Measurements from ENCODE around the gene TIAM2.

Gene TIAM2

DNA sequence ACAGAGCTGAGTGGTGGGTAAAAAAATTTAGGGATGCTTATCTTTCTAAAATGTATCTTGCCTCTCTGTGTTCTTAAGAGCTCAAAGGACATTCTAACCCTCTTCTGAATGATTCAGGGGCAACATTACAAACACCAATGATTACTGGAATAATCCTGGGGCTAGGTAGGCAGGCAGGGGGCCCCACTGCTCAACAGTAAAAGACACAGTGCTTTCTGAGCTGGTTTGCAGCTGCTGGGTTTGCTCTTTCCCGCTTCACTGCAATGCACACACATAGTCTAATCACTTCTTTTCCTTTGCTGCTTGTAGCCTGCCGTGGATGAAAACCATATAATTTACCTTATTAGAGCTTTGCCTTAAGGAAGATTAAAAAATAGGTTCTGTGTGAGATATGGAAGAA, 292.6 kb downstream of the TIAM2 start:
- Mint-ChIP-seq H3K9me3 (no peaks in the 10 kb centered on the region), H3K27ac (no peak overlapping the region), H3K36me3 (ENCODE audit: low read depth) (peaks cover 43% of the 10 kb centered on the region), H3K4me1 (peaks cover 4% of the 10 kb centered on the region), H3K4me3 (no peak overlapping the region), H3K27me3 (ENCODE audit: low read depth) (no peaks in the 10 kb centered on the region)
- TF ChIP-seq, protein P1, sequence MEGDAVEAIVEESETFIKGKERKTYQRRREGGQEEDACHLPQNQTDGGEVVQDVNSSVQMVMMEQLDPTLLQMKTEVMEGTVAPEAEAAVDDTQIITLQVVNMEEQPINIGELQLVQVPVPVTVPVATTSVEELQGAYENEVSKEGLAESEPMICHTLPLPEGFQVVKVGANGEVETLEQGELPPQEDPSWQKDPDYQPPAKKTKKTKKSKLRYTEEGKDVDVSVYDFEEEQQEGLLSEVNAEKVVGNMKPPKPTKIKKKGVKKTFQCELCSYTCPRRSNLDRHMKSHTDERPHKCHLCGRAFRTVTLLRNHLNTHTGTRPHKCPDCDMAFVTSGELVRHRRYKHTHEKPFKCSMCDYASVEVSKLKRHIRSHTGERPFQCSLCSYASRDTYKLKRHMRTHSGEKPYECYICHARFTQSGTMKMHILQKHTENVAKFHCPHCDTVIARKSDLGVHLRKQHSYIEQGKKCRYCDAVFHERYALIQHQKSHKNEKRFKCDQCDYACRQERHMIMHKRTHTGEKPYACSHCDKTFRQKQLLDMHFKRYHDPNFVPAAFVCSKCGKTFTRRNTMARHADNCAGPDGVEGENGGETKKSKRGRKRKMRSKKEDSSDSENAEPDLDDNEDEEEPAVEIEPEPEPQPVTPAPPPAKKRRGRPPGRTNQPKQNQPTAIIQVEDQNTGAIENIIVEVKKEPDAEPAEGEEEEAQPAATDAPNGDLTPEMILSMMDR (IDR thresholded peaks at IDR 0.05; ENCODE audit: unreplicated experiment in 3 of 3): no peak

DNA sequence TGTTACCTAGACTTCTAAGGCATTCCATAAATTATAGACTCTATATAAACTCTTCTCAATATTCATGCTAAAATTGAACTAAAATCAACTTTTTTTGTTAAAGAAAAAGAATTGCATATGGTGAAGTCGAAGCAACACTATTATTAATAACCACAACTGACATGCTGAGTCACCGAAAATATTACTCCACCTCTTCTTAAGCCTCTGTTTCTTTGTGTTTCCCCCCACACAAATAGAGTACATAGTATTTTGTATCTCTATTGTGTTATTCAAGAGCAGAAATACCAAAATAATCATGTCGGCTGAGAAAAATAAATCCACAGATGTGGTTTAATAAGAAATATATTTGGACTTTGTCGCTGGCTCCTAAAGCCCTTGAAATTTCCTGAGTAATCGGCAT, 295.4 kb downstream of the TIAM2 start:
- TF ChIP-seq, protein P1 (IDR thresholded peaks at IDR 0.05; ENCODE audit: unreplicated experiment in 3 of 3): no peak
- peaks cover 4% of the 10 kb centered on the region for H3K4me1 Mint-ChIP-seq
- no peak overlapping the region for H3K27ac Mint-ChIP-seq
- H3K36me3 Mint-ChIP-seq (ENCODE audit: low read depth): peaks cover 49% of the 10 kb centered on the region
- H3K4me3 Mint-ChIP-seq: no peak overlapping the region
- no peaks in the 10 kb centered on the region for H3K27me3 Mint-ChIP-seq (ENCODE audit: low read depth)
- H3K9me3 Mint-ChIP-seq: no peaks in the 10 kb centered on the region

DNA sequence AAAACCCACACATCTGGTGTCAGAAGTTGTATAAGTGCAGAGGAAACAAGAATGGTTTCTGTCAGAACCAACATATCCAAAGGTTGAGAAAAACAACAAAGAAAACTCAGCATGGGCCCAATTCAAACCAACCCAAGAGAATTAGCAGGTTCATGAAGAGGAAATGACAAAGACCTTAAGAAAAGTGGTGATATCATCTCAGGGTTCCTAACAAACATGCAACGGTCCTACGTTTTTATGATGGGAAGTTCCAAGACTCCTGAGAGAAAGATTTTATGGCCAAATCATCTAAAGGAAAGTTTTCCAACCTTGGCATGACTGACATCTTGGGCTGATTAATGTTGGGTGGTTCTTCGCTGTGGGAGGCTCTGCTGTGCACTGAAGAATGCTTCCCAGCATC, 296.2 kb downstream of the TIAM2 start:
- peaks cover 4% of the 10 kb centered on the region for H3K4me1 Mint-ChIP-seq
- H3K9me3 Mint-ChIP-seq: no peaks in the 10 kb centered on the region
- no peaks in the 10 kb centered on the region for H3K27me3 Mint-ChIP-seq (ENCODE audit: low read depth)
- no peak overlapping the region for H3K27ac Mint-ChIP-seq
- peaks cover 55% of the 10 kb centered on the region for H3K36me3 Mint-ChIP-seq (ENCODE audit: low read depth)
- H3K4me3 Mint-ChIP-seq: no peak overlapping the region
- TF ChIP-seq, protein P1 (IDR thresholded peaks at IDR 0.05; ENCODE audit: unreplicated experiment in 3 of 3): no peak

DNA sequence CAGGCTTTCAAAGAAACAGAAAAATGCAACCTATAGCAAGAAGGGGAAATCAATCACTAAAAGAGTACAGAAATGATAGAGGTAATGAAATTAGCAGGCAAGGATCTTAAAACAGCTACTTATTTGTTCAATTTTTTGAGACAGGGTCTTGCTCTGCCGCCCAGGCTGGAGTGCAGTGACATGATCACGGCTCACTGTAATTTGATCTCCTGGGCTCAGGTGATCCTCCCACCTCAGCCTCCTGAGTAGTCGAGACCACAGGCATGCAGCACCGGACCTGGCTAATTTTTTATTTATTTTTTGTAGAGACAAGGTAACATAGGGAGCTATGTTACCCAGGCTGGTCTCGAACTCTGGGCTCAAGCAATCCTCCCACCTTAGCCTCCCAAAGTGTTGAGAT, 297.6 kb downstream of the TIAM2 start:
- Mint-ChIP-seq H3K9me3 (no peaks in the 10 kb centered on the region), H3K4me3 (no peak overlapping the region), H3K36me3 (ENCODE audit: low read depth) (peaks cover 68% of the 10 kb centered on the region), H3K27me3 (ENCODE audit: low read depth) (no peaks in the 10 kb centered on the region), H3K4me1 (peaks cover 4% of the 10 kb centered on the region), H3K27ac (no peak overlapping the region)
- TF ChIP-seq, protein P1 (IDR thresholded peaks at IDR 0.05; ENCODE audit: unreplicated experiment in 3 of 3): no peak

DNA sequence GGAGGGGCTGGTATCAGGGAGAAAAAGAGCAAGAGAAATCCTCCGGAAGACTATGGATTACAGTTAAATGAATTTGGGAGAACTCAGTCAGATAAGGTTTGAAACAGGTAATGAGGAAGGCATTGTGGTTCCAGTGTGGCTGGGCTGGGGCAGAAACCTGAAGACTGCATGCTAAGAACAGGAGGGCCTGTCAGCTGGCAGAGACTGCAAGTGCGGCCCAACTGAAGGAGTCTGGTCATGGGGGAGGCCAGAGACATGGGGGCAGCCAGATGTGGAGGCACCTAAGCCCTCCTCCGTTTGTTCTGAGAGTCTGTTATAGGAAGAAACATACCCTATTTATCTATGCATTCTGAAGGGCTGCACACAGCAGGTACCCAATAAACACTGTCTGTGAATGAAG, 302.6 kb downstream of the TIAM2 start:
- H3K36me3 Mint-ChIP-seq (ENCODE audit: low read depth): peaks cover 56% of the 10 kb centered on the region
- H3K27me3 Mint-ChIP-seq (ENCODE audit: low read depth): no peaks in the 10 kb centered on the region
- no peak overlapping the region for H3K27ac Mint-ChIP-seq
- no peaks in the 10 kb centered on the region for H3K9me3 Mint-ChIP-seq
- TF ChIP-seq, protein P1 (IDR thresholded peaks at IDR 0.05; ENCODE audit: unreplicated experiment in 3 of 3): no peak
- H3K4me1 Mint-ChIP-seq: no peaks in the 10 kb centered on the region
- H3K4me3 Mint-ChIP-seq: no peak overlapping the region

DNA sequence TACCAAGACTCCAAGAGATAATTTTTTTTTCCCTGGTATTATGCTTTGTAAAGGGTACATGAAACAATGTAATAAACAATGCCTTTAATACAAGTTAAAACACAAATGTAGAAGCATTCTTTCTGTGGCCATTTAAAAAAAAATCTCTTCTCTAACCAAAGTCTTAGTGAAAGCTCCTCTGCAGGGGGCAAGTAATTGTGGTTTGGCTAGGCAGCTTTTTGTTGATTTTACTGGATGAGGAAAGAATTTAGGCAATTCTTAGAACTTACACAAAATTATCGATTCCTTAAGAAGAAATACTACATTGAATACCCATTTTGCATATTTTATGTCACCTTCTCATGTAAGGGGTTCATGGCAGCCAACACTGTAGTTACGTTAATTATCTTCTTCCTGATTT, 306.8 kb downstream of the TIAM2 start:
- H3K4me3 Mint-ChIP-seq: no peak overlapping the region
- TF ChIP-seq, protein P1 (IDR thresholded peaks at IDR 0.05; ENCODE audit: unreplicated experiment in 3 of 3): no peak
- H3K27me3 Mint-ChIP-seq (ENCODE audit: low read depth): no peaks in the 10 kb centered on the region
- H3K27ac Mint-ChIP-seq: no peak overlapping the region
- H3K9me3 Mint-ChIP-seq: no peaks in the 10 kb centered on the region
- H3K36me3 Mint-ChIP-seq (ENCODE audit: low read depth): peaks cover 42% of the 10 kb centered on the region
- no peaks in the 10 kb centered on the region for H3K4me1 Mint-ChIP-seq
